Natural killer cell (primary cell): Measurements from ENCODE around the gene LYRM2. TPM values are rescaled to one million over a fixed set of nuclear protein-coding genes. Genes with fewer than 3 reads are reported as not detected.

Source experiments
- ATAC-seq, 3 donors: fragments of 150-1000 bp in 2 of 3; fragments of 200-7000 bp in 1 of 3; cut with Tn5 transposase; 1 replicate in 1 of 3; 2 replicates in 2 of 3; pipeline ENCODE4 v1.10.0; 2021; ENCODE audit warnings: mild to moderate bottlenecking in 2 of 3, moderate library complexity in 2 of 3
- DNase-seq, 2 donors: peaks; one replicate each; pipeline versions ENCODE4 v3.0.0 to v3.0.0-alpha.2; 2013 to 2021; ENCODE audit warnings: mixed read lengths in 1 of 2
- H3K27ac ChIP-seq: one replicate; pipeline ENCODE4 v1.5.1; 2013; ENCODE audit warnings: mild to moderate bottlenecking, low read length
- H3K27me3 ChIP-seq: one replicate; pipeline ENCODE4 v1.6.1; 2013; ENCODE audit warnings: low read length; ENCODE audit not compliant: control insufficient read depth, insufficient read depth
- H3K36me3 ChIP-seq: one replicate; pipeline ENCODE4 v1.6.1; 2013; ENCODE audit warnings: low read length; ENCODE audit not compliant: control insufficient read depth, insufficient read depth
- H3K4me1 ChIP-seq: one replicate; pipeline ENCODE4 v1.6.1; 2013; ENCODE audit warnings: low read length; ENCODE audit not compliant: control insufficient read depth, insufficient read depth
- H3K4me3 ChIP-seq: one replicate; pipeline ENCODE4 v1.5.1; 2013; ENCODE audit warnings: low read length
- H3K9me3 ChIP-seq: one replicate; pipeline ENCODE4 v1.6.1; 2013; ENCODE audit warnings: low read length; ENCODE audit not compliant: control insufficient read depth, insufficient read depth
- H3K27ac Mint-ChIP-seq, 2 donors: one replicate each; pipeline ENCODE4 v1.8.0; 2022; ENCODE audit warnings: mild to moderate bottlenecking in 2 of 2, mixed read lengths in 2 of 2, moderate library complexity in 1 of 2
- H3K27me3 Mint-ChIP-seq, 2 donors: one replicate each; pipeline ENCODE4 v1.8.0; 2022; ENCODE audit warnings: low read depth in 2 of 2, mixed read lengths in 2 of 2
- H3K36me3 Mint-ChIP-seq: one replicate; pipeline ENCODE4 v1.8.0; 2022; ENCODE audit warnings: mixed read lengths
- H3K4me1 Mint-ChIP-seq, 2 donors: one replicate each; pipeline ENCODE4 v1.8.0; 2022; ENCODE audit warnings: mixed read lengths in 2 of 2
- H3K4me3 Mint-ChIP-seq: one replicate; pipeline ENCODE4 v1.8.0; 2022; ENCODE audit warnings: mild to moderate bottlenecking, moderate library complexity, mixed read lengths
- H3K9me3 Mint-ChIP-seq, 2 donors: one replicate each; pipeline ENCODE4 v1.8.0; 2022; ENCODE audit warnings: mixed read lengths in 2 of 2
- CTCF ChIP-seq: fragments of 200-600 bp; IDR thresholded peaks from one replicate; pipeline ENCODE4 v1.8.0; 2022; ENCODE audit warnings: antibody characterized with exemption
- WGBS: methylation state at CpG from one replicate; pipeline ENCODE4 v1.1.7; 2013; ENCODE audit warnings: missing lambda C conversion rate; ENCODE audit not compliant: insufficient coverage; 5-methylcytosine and 5-hydroxymethylcytosine counted together
- intact Hi-C: fragments of 100-400 bp; cut with micrococcal nuclease; formaldehyde crosslinking; loops from one replicate; pipeline ENCODE4 v1.14.2; 2022
- total RNA-seq, 4 donors: library from RNA; stranded (reverse); fragments of 120-200 nt in 1 of 4; gene quantifications; one replicate each; pipeline versions ENCODE4 v1.2.3 to v1.2.4, GENCODE V29; 2013 to 2022

The LYRM2 gene
- total RNA-seq, 3 donors from 2014 or later (not counting 1 experiment from before 2014, with no cell fraction given), result 21.1 to 25.5 (median 25.0) TPM

- H3K36me3 ChIP-seq, result no peaks in the 10 kb centered on the region
- DNase-seq (no peak), ATAC-seq (no peak)
- no peak for TF ChIP-seq CTCF
- H3K27ac ChIP-seq, result no peak overlapping the region
- Mint-ChIP-seq H3K27ac (no peak overlapping the region), H3K9me3 (no peaks in the 10 kb centered on the region), H3K36me3 (no peaks in the 10 kb centered on the region), H3K27me3 (no peaks in the 10 kb centered on the region), H3K4me3 (no peak overlapping the region), H3K4me1 (peaks cover 0 to 5% of the 10 kb centered on the region in 2 donors)
- no peak overlapping the region for H3K4me3 ChIP-seq
- H3K9me3 ChIP-seq, result no peaks in the 10 kb centered on the region
- intact Hi-C loops, result no loop called here
- H3K4me1 ChIP-seq, result no peaks in the 10 kb centered on the region
- whole genome bisulfite sequencing, result 94% methylated on average over 3 of the region's 4 CpGs
- no peaks in the 10 kb centered on the region for H3K27me3 ChIP-seq
Measured at GRCh38 chr6:89525786-89526562, 112.6 kb downstream of the LYRM2 start.

GRCh38 chr6:89522778-89523177 is 115.8 kb downstream of the LYRM2 start:
- H3K9me3 ChIP-seq, result no peaks in the 10 kb centered on the region
- H3K4me1 ChIP-seq, result no peaks in the 10 kb centered on the region
- DNase-seq, result no peak
- Mint-ChIP-seq H3K36me3 (no peaks in the 10 kb centered on the region), H3K4me1 (peaks cover 0 to 5% of the 10 kb centered on the region in 2 donors), H3K27me3 (no peaks in the 10 kb centered on the region), H3K4me3 (no peak overlapping the region), H3K9me3 (no peaks in the 10 kb centered on the region), H3K27ac (no peak overlapping the region)
- H3K4me3 ChIP-seq, result no peak overlapping the region
- no peak for ATAC-seq
- H3K27me3 ChIP-seq, result no peaks in the 10 kb centered on the region
- no peak for TF ChIP-seq CTCF
- H3K36me3 ChIP-seq, result no peaks in the 10 kb centered on the region
- H3K27ac ChIP-seq, result no peak overlapping the region
- intact Hi-C loops, result no loop called here
- WGBS, result 88% methylated on average over 2 of the region's 2 CpGs

GRCh38 chr6:89520736-89521135 is 117.8 kb downstream of the LYRM2 start:
- Mint-ChIP-seq H3K27me3 (no peaks in the 10 kb centered on the region), H3K9me3 (no peaks in the 10 kb centered on the region), H3K27ac (no peak overlapping the region), H3K36me3 (no peaks in the 10 kb centered on the region), H3K4me1 (no peaks in the 10 kb centered on the region), H3K4me3 (no peak overlapping the region)
- Histone ChIP-seq H3K9me3 (no peaks in the 10 kb centered on the region), H3K4me1 (no peaks in the 10 kb centered on the region), H3K27me3 (no peaks in the 10 kb centered on the region), H3K36me3 (no peaks in the 10 kb centered on the region), H3K4me3 (no peak overlapping the region), H3K27ac (no peak overlapping the region)
- ATAC-seq, result no peak
- no peak for DNase-seq
- intact Hi-C loops, result no loop called here
- TF ChIP-seq CTCF, result no peak
